DMS53 (cell line): ENCODE measurements around the gene KLK3.
"Not testable (repeated sequence)": the region's sequence is repeated elsewhere in the genome, so short reads cannot be mapped to it uniquely, and the experiment has no call there.

Experiments used
- DNase-seq: peaks from one replicate; lab custom pipeline; 2025; lab: John Stamatoyannopoulos, UW

The KLK3 gene

DNA sequence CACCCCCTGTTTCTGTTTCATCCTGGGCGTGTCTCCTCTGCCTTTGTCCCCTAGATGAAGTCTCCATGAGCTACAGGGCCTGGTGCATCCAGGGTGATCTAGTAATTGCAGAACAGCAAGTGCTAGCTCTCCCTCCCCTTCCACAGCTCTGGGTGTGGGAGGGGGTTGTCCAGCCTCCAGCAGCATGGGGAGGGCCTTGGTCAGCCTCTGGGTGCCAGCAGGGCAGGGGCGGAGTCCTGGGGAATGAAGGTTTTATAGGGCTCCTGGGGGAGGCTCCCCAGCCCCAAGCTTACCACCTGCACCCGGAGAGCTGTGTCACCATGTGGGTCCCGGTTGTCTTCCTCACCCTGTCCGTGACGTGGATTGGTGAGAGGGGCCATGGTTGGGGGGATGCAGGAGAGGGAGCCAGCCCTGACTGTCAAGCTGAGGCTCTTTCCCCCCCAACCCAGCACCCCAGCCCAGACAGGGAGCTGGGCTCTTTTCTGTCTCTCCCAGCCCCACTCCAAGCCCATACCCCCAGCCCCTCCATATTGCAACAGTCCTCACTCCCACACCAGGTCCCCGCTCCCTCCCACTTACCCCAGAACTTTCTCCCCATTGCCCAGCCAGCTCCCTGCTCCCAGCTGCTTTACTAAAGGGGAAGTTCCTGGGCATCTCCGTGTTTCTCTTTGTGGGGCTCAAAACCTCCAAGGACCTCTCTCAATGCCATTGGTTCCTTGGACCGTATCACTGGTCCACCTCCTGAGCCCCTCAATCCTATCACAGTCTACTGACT, at the start of gene KLK3:
KLK3 (plus strand) TSS at position 280 of the 775 bp plus-strand sequence; CDS start at position 321, 41 bp downstream.
- DNase-seq = no peak

DNA sequence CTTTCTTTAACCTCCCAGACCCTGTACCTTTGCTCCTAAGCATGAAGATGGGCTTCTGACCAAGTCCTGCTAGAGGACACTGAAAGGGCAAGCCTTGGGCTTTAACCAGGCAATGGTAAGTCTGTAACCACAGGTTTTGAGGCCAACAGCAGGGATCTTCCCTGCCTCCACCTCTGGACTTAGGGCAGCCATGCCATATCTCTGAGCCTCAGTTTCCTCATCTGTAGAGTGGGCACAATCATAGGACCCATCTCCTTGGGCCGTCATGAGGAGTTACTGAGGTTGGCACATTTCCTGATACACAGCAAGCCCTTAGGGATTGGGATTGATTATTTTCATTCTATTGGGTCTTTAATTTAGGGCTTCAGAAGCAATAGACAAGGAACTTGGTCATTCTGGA, 45.9 kb upstream of the KLK3 start:
- no peak for DNase-seq

DNA sequence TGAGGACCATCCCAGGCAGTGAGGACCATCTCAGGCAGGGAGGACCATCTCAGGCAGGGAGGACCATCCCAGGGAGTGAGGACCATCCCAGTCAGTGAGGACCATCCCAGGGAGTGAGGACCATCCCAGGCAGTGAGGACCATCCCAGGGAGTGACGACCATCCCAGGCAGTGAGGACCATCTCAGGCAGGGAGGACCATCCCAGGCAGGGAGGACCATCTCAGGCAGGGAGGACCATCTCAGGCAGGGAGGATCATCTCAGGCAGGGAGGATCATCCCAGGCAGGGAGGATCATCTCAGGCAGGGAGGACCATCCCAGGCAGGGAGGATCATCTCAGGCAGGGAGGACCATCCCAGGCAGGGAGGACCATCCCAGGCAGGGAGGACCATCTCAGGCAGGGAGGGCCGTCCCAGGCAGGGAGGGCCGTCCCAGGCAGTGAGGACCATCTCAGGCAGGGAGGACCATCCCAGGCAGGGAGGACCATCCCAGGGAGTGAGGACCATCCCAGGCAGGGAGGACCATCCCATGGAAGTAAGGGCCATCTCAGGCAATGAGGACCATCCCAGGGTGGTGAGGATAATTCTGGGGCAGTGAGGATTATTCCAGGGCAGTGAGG, 43.0 kb upstream of the KLK3 start:
- DNase-seq = not testable (repeated sequence)

GRCh38 chr19:50812474-50812873, 42.2 kb upstream of the KLK3 start:
- no peak for DNase-seq

DNA sequence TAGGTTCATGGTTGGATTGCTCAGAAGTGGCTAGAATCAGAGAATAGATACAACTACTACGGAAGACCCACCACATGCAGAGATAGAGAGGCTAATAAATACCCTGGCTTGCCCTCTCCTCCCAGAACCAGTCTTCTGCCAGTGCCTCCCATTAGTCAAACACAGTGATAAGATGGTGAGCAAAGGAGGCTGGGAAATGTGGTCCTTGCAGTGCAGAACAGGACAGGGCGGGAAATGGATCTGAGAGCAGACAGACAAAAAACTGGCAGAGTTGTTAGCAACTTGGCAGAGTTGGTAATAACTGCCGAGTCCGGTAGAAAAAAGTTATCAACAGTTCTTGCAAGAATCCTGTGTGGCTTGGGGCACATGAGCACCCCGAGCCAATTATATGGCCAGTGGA, 39.8 kb upstream of the KLK3 start:
- DNase-seq = no peak

DNA sequence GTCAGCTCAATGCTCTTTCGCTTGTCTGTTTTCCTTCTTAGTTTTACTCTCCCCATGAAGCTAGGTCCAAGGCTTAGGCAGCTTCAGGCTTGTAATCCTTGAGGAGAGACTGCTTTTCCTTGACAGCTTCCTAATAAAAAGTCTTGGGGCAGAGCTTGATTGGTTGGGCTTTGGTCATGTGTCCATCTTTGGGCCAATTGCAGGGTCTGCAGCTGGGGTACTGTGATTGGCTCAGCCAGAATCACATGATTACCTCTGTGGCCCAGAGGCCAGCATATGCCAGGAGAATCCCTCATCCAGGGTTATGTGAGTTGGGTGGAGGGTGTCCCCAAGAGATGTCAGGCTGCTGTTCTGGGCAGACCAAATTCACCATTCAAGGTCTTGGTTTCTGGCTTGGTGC, 39.3 kb upstream of the KLK3 start:
- peak; percentile 26 for DNase-seq

- DNase-seq = peak; percentile 92
Observed at GRCh38 chr19:50817941-50818858, 36.5 kb upstream of the KLK3 start.

DNA sequence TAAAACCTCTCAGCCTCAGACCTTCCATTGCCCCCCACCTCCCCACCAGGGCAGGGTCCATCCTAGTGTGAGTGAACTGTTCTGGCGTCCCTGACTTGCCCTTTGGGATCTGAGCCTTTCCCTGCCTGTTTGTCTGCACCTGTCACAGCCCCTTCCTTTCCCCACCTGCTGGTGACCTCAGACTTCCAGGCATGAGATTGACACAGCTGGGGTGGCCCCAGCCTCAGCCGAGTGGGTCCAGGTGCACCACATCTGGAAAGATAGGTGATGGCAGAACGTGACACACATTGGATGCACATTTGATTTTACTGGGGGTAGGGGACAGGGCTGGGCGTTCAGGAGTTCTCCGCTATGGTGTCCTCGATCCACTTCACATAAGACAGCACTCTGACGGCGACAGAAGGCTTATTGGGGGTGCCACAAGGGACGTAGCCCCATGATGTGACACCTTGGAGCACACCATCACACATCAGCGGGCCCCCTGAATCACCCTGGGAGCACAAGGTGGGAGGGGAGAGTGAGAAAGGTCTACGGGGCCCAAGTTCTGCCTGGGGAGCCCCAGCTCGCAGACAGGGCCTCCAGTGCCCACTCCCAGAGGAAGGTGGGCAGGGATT, 35.7 kb upstream of the KLK3 start:
- peak; percentile 91 for DNase-seq

- DNase-seq = peak; percentile 40
Observed at GRCh38 chr19:50819636-50820035, 35.1 kb upstream of the KLK3 start.

GRCh38 chr19:50820086-50820485, 34.6 kb upstream of the KLK3 start:
- DNase-seq = peak; percentile 40

DNA sequence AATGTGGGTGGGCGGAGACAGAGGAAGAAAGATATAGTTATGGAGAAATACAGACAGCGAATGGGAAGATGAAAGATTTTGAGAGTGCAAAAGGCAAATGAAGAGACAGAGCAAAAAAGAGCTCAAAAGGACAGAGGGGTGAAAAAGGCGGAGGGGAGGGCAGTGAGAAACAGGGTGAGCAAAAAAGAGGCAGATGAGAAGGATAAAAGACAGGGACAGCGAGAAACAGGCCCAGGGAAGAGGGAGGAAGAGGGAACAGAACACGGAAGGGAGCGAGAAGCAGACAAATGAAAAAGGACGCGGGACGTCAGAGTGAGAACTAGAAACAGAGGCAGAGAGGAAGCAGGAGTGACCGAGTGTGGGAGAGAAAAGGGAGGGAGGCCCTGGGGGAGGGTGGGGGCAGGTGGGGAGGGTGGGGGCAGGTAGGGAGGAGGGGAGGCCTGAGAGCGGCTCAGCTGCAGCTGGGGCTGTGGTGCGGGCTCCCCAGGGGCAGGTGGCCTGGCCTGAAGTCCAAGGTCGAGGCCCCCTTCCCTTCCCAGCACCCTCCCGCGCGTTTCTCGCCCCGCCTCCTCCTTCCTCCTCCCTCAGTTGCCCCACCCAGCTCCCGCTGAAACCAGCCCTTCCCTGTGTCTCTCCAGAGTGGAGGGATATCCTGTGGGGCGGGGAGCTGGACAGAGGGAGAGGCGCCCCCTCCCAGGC, 34.0 kb upstream of the KLK3 start:
- peak; percentile 58 for DNase-seq

GRCh38 chr19:50821248-50821612, 33.5 kb upstream of the KLK3 start:
- DNase-seq = no peak

DNA sequence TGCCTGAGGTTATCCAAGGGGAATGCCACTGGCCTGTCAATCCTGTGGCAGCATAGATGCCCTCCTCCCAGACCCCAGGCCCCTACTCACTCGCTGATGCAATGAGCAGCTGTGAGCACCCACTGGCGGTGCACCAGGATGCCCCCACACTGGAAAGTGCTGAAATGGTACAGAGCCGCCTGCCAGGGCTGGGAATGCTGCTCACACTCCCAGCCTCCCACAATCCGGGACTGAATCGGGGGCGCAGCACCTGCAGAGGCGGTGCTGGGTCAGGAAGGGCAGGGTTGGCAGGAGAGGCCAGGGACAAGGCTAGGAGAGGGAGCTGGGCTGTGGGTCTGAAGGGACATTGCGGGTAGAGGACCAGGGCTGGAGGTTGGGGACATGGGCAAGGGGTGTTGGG, 33.1 kb upstream of the KLK3 start:
- DNase-seq = no peak

DNA sequence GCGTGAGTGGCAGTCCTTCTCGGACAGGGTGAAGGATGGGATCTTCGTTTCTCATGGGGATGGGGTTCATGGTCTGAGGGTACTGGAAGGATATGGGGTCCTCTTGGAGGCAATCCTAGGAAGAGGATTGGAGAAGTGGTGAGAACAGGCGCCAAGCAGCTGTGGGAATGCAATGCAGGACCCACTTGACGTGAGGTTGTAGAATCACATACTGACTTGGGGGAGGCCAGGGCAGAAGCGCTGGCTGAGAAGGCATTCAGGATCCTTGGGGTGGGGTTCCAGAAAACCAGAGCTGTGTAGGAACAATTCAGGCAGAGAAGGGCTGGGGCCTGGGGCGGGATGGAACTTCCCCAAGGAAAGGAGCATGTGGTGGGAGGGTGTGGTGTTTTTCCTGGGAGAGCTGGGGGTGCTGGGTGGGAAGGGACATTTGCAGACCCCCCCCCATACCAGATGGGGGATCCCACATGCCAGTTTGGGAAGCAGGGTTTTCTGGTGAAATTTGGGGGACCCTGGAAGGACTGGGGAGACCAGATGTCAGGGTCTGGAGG, 32.0 kb upstream of the KLK3 start:
- DNase-seq = no peak

DNA sequence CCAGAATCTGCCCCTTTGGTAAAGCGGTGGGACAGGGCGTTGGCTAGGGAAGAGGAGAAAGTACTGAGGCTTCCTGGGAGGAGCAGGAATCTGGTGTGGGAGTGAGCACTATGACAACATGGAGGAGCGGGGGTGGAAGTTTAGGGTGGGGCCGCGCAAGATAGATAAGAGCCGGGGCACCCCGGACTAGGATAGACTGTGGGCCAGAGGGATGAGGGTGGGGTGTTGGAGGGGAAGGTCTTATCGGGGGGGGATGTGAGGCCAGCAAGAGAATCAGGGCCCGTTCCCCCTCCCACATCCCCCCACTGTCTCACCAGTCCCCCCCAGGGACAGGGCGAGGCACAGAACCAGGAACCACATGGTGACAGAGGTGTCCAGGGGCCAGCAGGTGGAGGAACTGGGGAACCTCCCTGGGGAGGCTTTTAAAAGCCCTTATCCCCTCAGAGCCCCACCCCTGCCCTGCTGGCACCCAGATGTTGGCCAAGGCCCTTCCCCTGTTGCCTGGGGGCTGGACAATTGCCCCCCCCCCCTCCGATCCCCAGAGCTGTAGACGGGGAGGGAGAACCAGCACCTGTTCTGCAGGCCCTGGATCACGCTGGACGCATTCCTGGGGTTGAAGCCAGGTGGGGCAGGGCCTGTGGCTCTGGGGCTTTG, 31.2 kb upstream of the KLK3 start, which contains the start of gene KLK1:
KLK1 (minus strand) TSS at position 399 of the 654 bp plus-strand sequence; CDS start at position 360, 39 bp downstream.
- no peak for DNase-seq

GRCh38 chr19:50826492-50827240, 28.0 kb upstream of the KLK3 start:
- no peak for DNase-seq

- DNase-seq = no peak
Observed at GRCh38 chr19:50827476-50827875, 27.2 kb upstream of the KLK3 start.

DNA sequence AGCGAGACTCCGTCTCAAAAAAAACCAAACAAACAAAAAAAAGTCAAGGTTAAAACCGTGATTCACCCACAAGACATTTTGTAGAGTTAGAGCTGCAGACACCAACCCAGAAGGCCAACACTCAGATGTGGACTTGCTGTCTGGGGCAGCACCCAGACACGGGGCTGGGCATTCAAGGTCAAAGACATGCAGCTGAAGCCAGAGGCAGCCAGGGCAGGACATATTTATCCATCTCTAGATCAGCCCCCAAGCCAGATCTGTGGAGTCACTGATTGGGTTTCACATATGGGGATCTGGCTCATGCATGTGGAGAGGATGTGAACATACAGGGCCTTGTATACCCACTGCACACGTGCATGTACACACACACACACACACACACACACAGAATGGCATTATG, 24.9 kb upstream of the KLK3 start:
- no peak for DNase-seq

DNA sequence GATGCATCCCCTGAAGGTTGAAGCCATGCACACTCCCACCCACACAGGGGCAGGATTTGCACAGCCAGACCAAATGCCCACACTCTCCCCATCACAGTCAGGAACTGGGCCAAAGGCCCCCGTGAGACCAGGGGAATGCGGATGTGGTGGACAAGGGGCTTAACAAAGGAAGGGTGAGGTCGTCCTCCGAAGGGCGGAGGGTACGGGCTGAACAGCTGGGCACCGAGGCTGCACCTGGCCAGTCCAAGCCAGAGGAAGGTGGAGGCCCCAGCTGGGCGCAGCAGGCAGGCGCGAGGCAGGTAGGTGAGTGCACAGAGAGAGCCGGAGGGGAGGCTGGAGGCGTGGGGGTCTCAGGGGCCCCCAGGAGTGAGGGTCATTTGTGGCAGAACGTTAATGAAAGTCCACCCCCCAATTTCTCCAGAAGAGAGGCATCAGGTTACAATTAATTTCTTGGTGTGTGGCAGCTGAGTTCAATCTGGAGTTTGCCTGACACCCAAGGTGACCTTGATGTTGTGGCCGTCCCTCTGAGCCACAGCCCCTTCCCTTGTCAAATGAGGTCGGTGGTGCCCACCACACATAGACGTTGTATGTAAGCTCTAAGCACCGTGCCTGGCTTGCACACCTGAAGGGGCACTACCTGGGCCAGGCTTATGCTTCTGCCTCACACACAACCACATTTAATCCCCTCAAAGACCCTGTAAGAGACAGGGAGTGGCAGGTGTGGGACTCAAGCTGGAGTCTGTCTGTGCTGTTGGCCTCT, 24.3 kb upstream of the KLK3 start:
- no peak for DNase-seq
